Measurements from ENCODE around the gene NFATC3. TPM values are rescaled to one million over a fixed set of nuclear protein-coding genes. Genes with fewer than 3 reads are reported as not detected.

The NFATC3 gene
- total RNA-seq, 1 experiment from 2014 or later = 33.0 TPM

GRCh38 chr16:68086860-68087268 is 1.7 kb downstream of the NFATC3 start:
- no peak for DNase-seq
- Histone ChIP-seq H2BK5ac (ENCODE audit: insufficient read length, low read length) (no peak overlapping the region), H4K91ac (ENCODE audit: insufficient read length, low read depth, low read length) (no peak overlapping the region), H3K27me3 (ENCODE audit: insufficient read depth, low read length) (no peaks in the 10 kb centered on the region), H3T11ph (ENCODE audit: low read length) (no peak overlapping the region), H2BK12ac (ENCODE audit: insufficient read length, low read depth, low read length) (no peak overlapping the region), H3K9ac (ENCODE audit: extremely low read depth, insufficient read length, low read length) (peak overlapping the region; percentile 44), H3K14ac (ENCODE audit: insufficient read depth, low read length) (no peak overlapping the region), H3K79me2 (ENCODE audit: insufficient read depth, low read length) (peaks cover 15% of the 10 kb centered on the region; the same call in 1 of the 2 replicates), H3K56ac (ENCODE audit: insufficient read length, low read depth, low read length) (no peak overlapping the region), H4K8ac (replicated peaks; ENCODE audit: insufficient read length, low read depth, low read length) (no peak overlapping the region), H4K5ac (ENCODE audit: insufficient read length, low read depth, low read length) (no peak overlapping the region), H3K4me2 (ENCODE audit: insufficient read depth, insufficient read length, low read length) (peak overlapping the region; percentile 92), H3K79me1 (ENCODE audit: insufficient read depth, low read depth, low read length, poor library complexity, severe bottlenecking) (peaks cover 4% of the 10 kb centered on the region), H2BK20ac (ENCODE audit: low read depth, low read length, poor library complexity, severe bottlenecking) (no peak overlapping the region), H2BK120ac (ENCODE audit: low read depth, low read length, poor library complexity, severe bottlenecking) (no peak overlapping the region), H2AK5ac (ENCODE audit: insufficient read length, low read length) (no peak overlapping the region), H3K9me3 (ENCODE audit: control insufficient read depth, low read depth, low read length) (no peaks in the 10 kb centered on the region), H3K27ac (ENCODE audit: insufficient read length, low read depth, low read length) (no peak overlapping the region), H2BK15ac (ENCODE audit: low read depth, low read length) (no peak overlapping the region), H3K4ac (ENCODE audit: low read depth, low read length) (no peak overlapping the region), H3K23ac (ENCODE audit: insufficient read length, low read depth, low read length) (no peak overlapping the region), H3K4me1 (ENCODE audit: insufficient read depth, low read length) (peaks cover 3% of the 10 kb centered on the region; the same call in 1 of the 2 replicates), H3K23me2 (ENCODE audit: insufficient read length, low read depth, low read length, poor library complexity, severe bottlenecking) (peaks cover 12% of the 10 kb centered on the region), H2AFZ (ENCODE audit: low read length) (no peak overlapping the region), H4K20me1 (ENCODE audit: control insufficient read depth, insufficient read depth, insufficient read length) (no peaks in the 10 kb centered on the region), H3K18ac (ENCODE audit: insufficient read length, low read depth, low read length) (no peak overlapping the region)
- Mint-ChIP-seq H3K9me3 (peaks cover 0 to 3% of the 10 kb centered on the region in 2 experiments; a peak in 1 of 5 replicates), H3K36me3 (ENCODE audit: insufficient read depth in 1 of 3, low read depth in 3 of 3) (peaks cover 0 to 2% (median 0%) of the 10 kb centered on the region in 3 experiments; a peak in 1 of 7 replicates), H3K27me3 (ENCODE audit: low read depth) (no peaks in the 10 kb centered on the region; the same call in 1 of the 2 replicates), H3K4me1 (peaks cover 30 to 33% of the 10 kb centered on the region in 2 experiments), H3K4me3 (peak overlapping the region; percentile 99 to 100), H3K27ac (no peak overlapping the region)
- WGBS (ENCODE audit: extremely low coverage, insufficient read length, low lambda C conversion rate) = no CpG with 5 or more reads among the region's 6 CpGs
- no peak for TF ChIP-seq CTCF (conservative IDR thresholded peaks at IDR 0.05)
